ENCODE measurements around the gene RSF1. TPM values are rescaled to one million over a fixed set of nuclear protein-coding genes. Genes with fewer than 3 reads are reported as not detected.

RSF1 gene
- total RNA-seq, 1 experiment from 2014 or later = 43.1 TPM

GRCh38 chr11:77753230-77753629 is 67.3 kb downstream of the RSF1 start:
- Histone ChIP-seq H2AFZ (ENCODE audit: low read depth, low read length, poor library complexity, severe bottlenecking) (no peak overlapping the region), H3K4me1 (ENCODE audit: control insufficient read depth in 1 of 2, insufficient read depth in 2 of 2, low read length in 2 of 2) (no peaks in the 10 kb centered on the region), H3K4me3 (replicated peaks in 1 of 2; ENCODE audit: low read depth in 1 of 2, low read length in 2 of 2) (no peak overlapping the region), H3K9me3 (ENCODE audit: control insufficient read depth in 1 of 2, insufficient read depth in 1 of 2, low read depth in 1 of 2, low read length in 2 of 2) (no peaks in the 10 kb centered on the region), H3K27me3 (ENCODE audit: insufficient read depth, low read length) (no peaks in the 10 kb centered on the region), H3K9me2 (ENCODE audit: insufficient read depth) (no peaks in the 10 kb centered on the region), H3K79me2 (ENCODE audit: insufficient read depth, low read length) (peaks cover 14% of the 10 kb centered on the region; the same call in 1 of the 2 replicates), H3K9ac (ENCODE audit: low read length) (no peak overlapping the region), H3K4me2 (ENCODE audit: low read length) (no peak overlapping the region), H4K20me1 (ENCODE audit: insufficient read depth) (no peaks in the 10 kb centered on the region), H3K36me3 (ENCODE audit: control insufficient read depth in 1 of 2, insufficient read depth in 2 of 2, low read length in 2 of 2) (no peaks in the 10 kb centered on the region), H3K27ac (ENCODE audit: low read depth, low read length) (no peak overlapping the region)
- DNase-seq (ENCODE audit: low read depth, low spot score) = no peak
- no peak for ATAC-seq
- CTCF ChIA-PET = no interaction called here
- POLR2A ChIA-PET = no interaction called here
- RAD21 ChIA-PET (ENCODE audit: low non-redundant PET in 1 of 2, low total read pairs in 2 of 2, uncharacterized antibody in 2 of 2, unreplicated experiment in 2 of 2) = no interaction called here
- BruUV-seq (replicated peaks) = no TSS peak
- no peak for TF ChIP-seq TCF7L2 (IDR thresholded peaks at IDR 0.05; ENCODE audit: borderline replicate concordance, extremely low read depth, insufficient read depth, insufficient read length)
- no peak for TF ChIP-seq CEBPB (IDR thresholded peaks at IDR 0.05; ENCODE audit: low read depth)
- TF ChIP-seq SP1 (IDR thresholded peaks at IDR 0.05; ENCODE audit: low read depth) = no peak
- no peak for TF ChIP-seq MAX (IDR thresholded peaks at IDR 0.05)
- no peak for TF ChIP-seq EZH2phosphoT487 (IDR thresholded peaks at IDR 0.05; ENCODE audit: borderline replicate concordance)
- TF ChIP-seq RAD21 (IDR thresholded peaks at IDR 0.05; ENCODE audit: low read depth) = no peak
- TF ChIP-seq EZH2 (IDR thresholded peaks at IDR 0.05) = no peak
- TF ChIP-seq ZNF274 (IDR thresholded peaks at IDR 0.05; ENCODE audit: low read depth, low read length) = no peak
- no peak for TF ChIP-seq CTCF (IDR thresholded peaks at IDR 0.05 in 2 of 3, conservative IDR thresholded peaks at IDR 0.05 in 1 of 3; ENCODE audit: borderline replicate concordance in 1 of 3, insufficient read depth in 1 of 3, low read depth in 2 of 3, low read length in 2 of 3)
- TF ChIP-seq EGR1 (IDR thresholded peaks at IDR 0.05; ENCODE audit: low read depth) = no peak
- no peak for TF ChIP-seq REST (IDR thresholded peaks at IDR 0.05; ENCODE audit: low read depth)
- no peak for TF ChIP-seq CBX3 (IDR thresholded peaks at IDR 0.05; ENCODE audit: low read depth)
- TF ChIP-seq FOSL1 (IDR thresholded peaks at IDR 0.05; ENCODE audit: low read depth) = no peak
- TF ChIP-seq YY1 (IDR thresholded peaks at IDR 0.05; ENCODE audit: extremely low read depth, insufficient replicate concordance, low read depth, low read length) = no peak
- TF ChIP-seq SRF (IDR thresholded peaks at IDR 0.05; ENCODE audit: low read depth) = no peak
- TF ChIP-seq, protein P1, sequence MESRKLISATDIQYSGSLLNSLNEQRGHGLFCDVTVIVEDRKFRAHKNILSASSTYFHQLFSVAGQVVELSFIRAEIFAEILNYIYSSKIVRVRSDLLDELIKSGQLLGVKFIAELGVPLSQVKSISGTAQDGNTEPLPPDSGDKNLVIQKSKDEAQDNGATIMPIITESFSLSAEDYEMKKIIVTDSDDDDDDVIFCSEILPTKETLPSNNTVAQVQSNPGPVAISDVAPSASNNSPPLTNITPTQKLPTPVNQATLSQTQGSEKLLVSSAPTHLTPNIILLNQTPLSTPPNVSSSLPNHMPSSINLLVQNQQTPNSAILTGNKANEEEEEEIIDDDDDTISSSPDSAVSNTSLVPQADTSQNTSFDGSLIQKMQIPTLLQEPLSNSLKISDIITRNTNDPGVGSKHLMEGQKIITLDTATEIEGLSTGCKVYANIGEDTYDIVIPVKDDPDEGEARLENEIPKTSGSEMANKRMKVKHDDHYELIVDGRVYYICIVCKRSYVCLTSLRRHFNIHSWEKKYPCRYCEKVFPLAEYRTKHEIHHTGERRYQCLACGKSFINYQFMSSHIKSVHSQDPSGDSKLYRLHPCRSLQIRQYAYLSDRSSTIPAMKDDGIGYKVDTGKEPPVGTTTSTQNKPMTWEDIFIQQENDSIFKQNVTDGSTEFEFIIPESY (IDR thresholded peaks at IDR 0.05; ENCODE audit: extremely low read depth, insufficient replicate concordance, low read length) = no peak
- TF ChIP-seq POLR2A (IDR thresholded peaks at IDR 0.05; ENCODE audit: borderline replicate concordance, extremely low read depth, insufficient read depth, insufficient read length) = no peak
- no peak for TF ChIP-seq ELF1 (IDR thresholded peaks at IDR 0.05; ENCODE audit: borderline replicate concordance, low read depth)
- TF ChIP-seq POLR2AphosphoS5 (IDR thresholded peaks at IDR 0.05; ENCODE audit: low read depth, low read length) = no peak
- intact Hi-C loops (cut with micrococcal nuclease) = no loop called here

All from HCT116 (cell line).